CD4-positive, alpha-beta T cell treated with Interleukin-6 for 4 hours (primary cell): ENCODE measurements around the gene ZNF224.

Experiments used
- DNase-seq: peaks from one replicate; pipeline ENCODE4 v3.0.0-alpha.2; 2020; ENCODE audit warnings: mixed read lengths

ZNF224 gene

GRCh38 chr19:44141191-44142058 is 47.3 kb downstream of the ZNF224 start, which contains the start of gene ZNF234:
TSS of gene ZNF234 (plus strand) at chr19:44141554. CDS start at chr19:44144633, 3,079 bp downstream.
- DNase-seq: peak; percentile 79

- DNase-seq: peak; percentile 2
Measured at GRCh38 chr19:44142059-44142433, 47.9 kb downstream of the ZNF224 start.

GRCh38 chr19:44149776-44150175 is 55.6 kb downstream of the ZNF224 start:
- no peak for DNase-seq

GRCh38 chr19:44151491-44151890 is 57.3 kb downstream of the ZNF224 start:
- DNase-seq: no peak

- no peak for DNase-seq
Measured at GRCh38 chr19:44156475-44156874, 62.3 kb downstream of the ZNF224 start.
